Neuronal stem cell (in vitro differentiated cells): ENCODE measurements around the gene GCNA.

Experiments used
- DNase-seq: peaks from one replicate; pipeline ENCODE4 v3.0.0-alpha.2; 2013; ENCODE audit warnings: low spot score
- H2AFZ ChIP-seq: one replicate; pipeline ENCODE4 v1.6.1; 2013; ENCODE audit warnings: mild to moderate bottlenecking, low read length, inconsistent platforms
- H2AK5ac ChIP-seq: 2 replicates; pipeline ENCODE4 v1.6.1; 2013; ENCODE audit warnings: low read depth, mild to moderate bottlenecking, inconsistent platforms, low read length, moderate library complexity, mixed read lengths
- H2BK120ac ChIP-seq: 2 replicates; pipeline ENCODE4 v1.6.1; 2013; ENCODE audit warnings: low read depth, mild to moderate bottlenecking, inconsistent platforms, low read length, moderate library complexity, mixed read lengths
- H2BK12ac ChIP-seq: one replicate; pipeline ENCODE4 v1.6.1; 2013; ENCODE audit warnings: low read length, inconsistent platforms
- H2BK15ac ChIP-seq: 2 replicates; pipeline ENCODE4 v1.6.1; 2013; ENCODE audit warnings: mild to moderate bottlenecking, low read length, inconsistent platforms, mixed read lengths
- H2BK5ac ChIP-seq: one replicate; pipeline ENCODE4 v1.6.1; 2013; ENCODE audit warnings: inconsistent platforms, mild to moderate bottlenecking, low read length, moderate library complexity
- H3K14ac ChIP-seq: one replicate; pipeline ENCODE4 v1.6.1; 2013; ENCODE audit warnings: low read length, inconsistent platforms
- H3K18ac ChIP-seq: 2 replicates; pipeline ENCODE4 v1.6.1; 2013; ENCODE audit warnings: low read length, inconsistent platforms
- H3K23ac ChIP-seq: 2 replicates; pipeline ENCODE4 v1.6.1; 2013; ENCODE audit warnings: low read depth, mild to moderate bottlenecking, mixed read lengths, low read length, inconsistent platforms; ENCODE audit not compliant: poor library complexity
- H3K27ac ChIP-seq: replicated peaks from 3 replicates; pipeline ENCODE4 v1.5.1; 2013; ENCODE audit warnings: low read length, inconsistent platforms
- H3K27me3 ChIP-seq, 3 experiments: 2 replicates each; pipeline ENCODE4 v1.6.1; 2013; ENCODE audit warnings: low read length in 3 of 3, mild to moderate bottlenecking in 2 of 3, inconsistent platforms in 1 of 3, low read depth in 1 of 3, mixed read lengths in 1 of 3, moderate library complexity in 1 of 3; ENCODE audit not compliant: control insufficient read depth in 3 of 3, insufficient read depth in 3 of 3
- H3K36me3 ChIP-seq, 2 donors: replicated peaks in 1 of 2; 2 replicates each; pipeline ENCODE4 v1.6.1; 2013; ENCODE audit warnings: low read length in 2 of 2; ENCODE audit not compliant: control insufficient read depth in 2 of 2, insufficient read depth in 2 of 2
- H3K4ac ChIP-seq: 2 replicates; pipeline ENCODE4 v1.6.1; 2013; ENCODE audit warnings: inconsistent platforms, mild to moderate bottlenecking, low read length, moderate library complexity
- H3K4me1 ChIP-seq, 2 donors: 1 replicate in 1 of 2; 2 replicates in 1 of 2; pipeline ENCODE4 v1.6.1; 2013; ENCODE audit warnings: low read length in 2 of 2, low read depth in 1 of 2; ENCODE audit not compliant: control insufficient read depth in 2 of 2, insufficient read depth in 1 of 2
- H3K4me2 ChIP-seq: one replicate; pipeline ENCODE4 v1.6.1; 2013; ENCODE audit warnings: mild to moderate bottlenecking, low read length, inconsistent platforms; ENCODE audit not compliant: insufficient read depth, poor library complexity, severe bottlenecking
- H3K4me3 ChIP-seq, 2 donors: 2 replicates each; pipeline ENCODE4 v1.5.1; 2013; ENCODE audit warnings: low read length in 2 of 2, mild to moderate bottlenecking in 2 of 2, inconsistent platforms in 1 of 2, moderate library complexity in 1 of 2
- H3K79me1 ChIP-seq: one replicate; pipeline ENCODE4 v1.6.1; 2013; ENCODE audit warnings: low read depth, mild to moderate bottlenecking, inconsistent platforms, low read length, moderate library complexity
- H3K9ac ChIP-seq: one replicate; pipeline ENCODE4 v1.6.1; 2013; ENCODE audit warnings: mild to moderate bottlenecking, low read depth, low read length, inconsistent platforms; ENCODE audit not compliant: poor library complexity
- H3K9me3 ChIP-seq, 2 donors: replicated peaks in 1 of 2; 2 replicates each; pipeline versions ENCODE3 to v1.6.1; 2013; ENCODE audit warnings: low read length in 2 of 2, mild to moderate bottlenecking in 2 of 2, inconsistent platforms in 1 of 2, low read depth in 1 of 2, mixed read lengths in 1 of 2, moderate library complexity in 1 of 2; ENCODE audit not compliant: control insufficient read depth in 2 of 2, insufficient read depth in 1 of 2
- H4K8ac ChIP-seq: one replicate; pipeline ENCODE4 v1.6.1; 2013; ENCODE audit warnings: low read depth, mild to moderate bottlenecking, inconsistent platforms, low read length, moderate library complexity
- H4K91ac ChIP-seq: one replicate; pipeline ENCODE4 v1.6.1; 2013; ENCODE audit warnings: low read length, low read depth, mild to moderate bottlenecking, inconsistent platforms; ENCODE audit not compliant: poor library complexity
- WGBS, 2 donors: extraction: QIAGEN DNeasy Blood & Tissue Kit; methylation state at CpG; one replicate each; pipeline ENCODE4 v1.1.7; 2013; ENCODE audit warnings: missing lambda C conversion rate in 2 of 2, mixed read lengths in 1 of 2; ENCODE audit not compliant: insufficient read length in 2 of 2, insufficient replicate concordance in 1 of 2; ENCODE audit errors: extremely low coverage in 2 of 2; 5-methylcytosine and 5-hydroxymethylcytosine counted together

Gene GCNA

GRCh38 chrX:71617742-71618141 lies 39.5 kb downstream of the GCNA start:
- H3K27me3 ChIP-seq = peaks cover 0 to 7% (median 0%) of the 10 kb centered on the region in 3 experiments
- no peak overlapping the region for H2BK120ac ChIP-seq
- no peak for DNase-seq
- H3K27ac ChIP-seq = no peak overlapping the region
- no peaks in the 10 kb centered on the region for H3K79me1 ChIP-seq
- no peaks in the 10 kb centered on the region for H3K9me3 ChIP-seq
- no CpG with 5 or more reads among the region's 8 CpGs for WGBS, 2 donors
- peaks cover 0 to under 1% of the 10 kb centered on the region in 2 donors for H3K36me3 ChIP-seq
- H3K18ac ChIP-seq = no peak overlapping the region
- no peak overlapping the region for H3K4ac ChIP-seq
- H2AFZ ChIP-seq = no peak overlapping the region
- H3K4me2 ChIP-seq = no peak overlapping the region
- no peak overlapping the region for H2BK15ac ChIP-seq
- H2AK5ac ChIP-seq = no peak overlapping the region
- H3K14ac ChIP-seq = no peak overlapping the region
- no peak overlapping the region for H3K4me3 ChIP-seq
- no peak overlapping the region for H3K9ac ChIP-seq
- no peak overlapping the region for H2BK5ac ChIP-seq
- no peak overlapping the region for H4K8ac ChIP-seq
- no peaks in the 10 kb centered on the region for H3K4me1 ChIP-seq
- no peak overlapping the region for H3K23ac ChIP-seq
- H4K91ac ChIP-seq = no peak overlapping the region
- H2BK12ac ChIP-seq = no peak overlapping the region

- Histone ChIP-seq H4K8ac (no peak within 1 kb of the TSS), H4K91ac (no peak within 1 kb of the TSS), H3K27me3 (peaks cover 0 to 7% (median 0%) of the 10 kb centered on the region in 3 experiments), H2BK120ac (no peak within 1 kb of the TSS), H3K4me2 (no peak within 1 kb of the TSS), H3K9ac (no peak within 1 kb of the TSS), H2BK12ac (no peak within 1 kb of the TSS), H2AFZ (no peak within 1 kb of the TSS), H3K79me1 (no peaks in the 10 kb centered on the region), H2AK5ac (no peak within 1 kb of the TSS), H3K4me3 (no peak within 1 kb of the TSS), H2BK5ac (no peak within 1 kb of the TSS), H3K4ac (no peak within 1 kb of the TSS), H3K36me3 (no peaks in the 10 kb centered on the region), H3K18ac (no peak within 1 kb of the TSS), H3K4me1 (no peaks in the 10 kb centered on the region), H3K14ac (no peak within 1 kb of the TSS), H3K27ac (no peak within 1 kb of the TSS), H3K9me3 (no peaks in the 10 kb centered on the region), H3K23ac (no peak within 1 kb of the TSS), H2BK15ac (no peak within 1 kb of the TSS)
- DNase-seq = no peak
- no CpG with 5 or more reads among the region's 4 CpGs for WGBS, 2 donors
These were observed 40.1 kb downstream of the GCNA start, which contains the start of gene CXCR3 for GRCh38 chrX:71618303-71618721. CXCR3 (minus strand) TSS chrX:71618511; CDS start chrX:71618449, 62 bp downstream.

- no peak overlapping the region for H4K8ac ChIP-seq
- no peak overlapping the region for H3K4me3 ChIP-seq
- H3K27ac ChIP-seq = no peak overlapping the region
- H2BK120ac ChIP-seq = no peak overlapping the region
- H3K4ac ChIP-seq = no peak overlapping the region
- H2AFZ ChIP-seq = no peak overlapping the region
- no peak overlapping the region for H2BK5ac ChIP-seq
- H3K79me1 ChIP-seq = no peaks in the 10 kb centered on the region
- H2AK5ac ChIP-seq = no peak overlapping the region
- no peaks in the 10 kb centered on the region for H3K4me1 ChIP-seq
- H3K14ac ChIP-seq = no peak overlapping the region
- no peaks in the 10 kb centered on the region for H3K36me3 ChIP-seq
- H4K91ac ChIP-seq = no peak overlapping the region
- no peak for DNase-seq
- no peak overlapping the region for H2BK15ac ChIP-seq
- no peak overlapping the region for H3K23ac ChIP-seq
- H3K27me3 ChIP-seq = peaks cover 0 to 7% (median 0%) of the 10 kb centered on the region in 3 experiments
- H3K9ac ChIP-seq = no peak overlapping the region
- no CpG with 5 or more reads among the region's 3 CpGs for WGBS, 2 donors
- H3K4me2 ChIP-seq = no peak overlapping the region
- no peak overlapping the region for H2BK12ac ChIP-seq
- H3K18ac ChIP-seq = no peak overlapping the region
- H3K9me3 ChIP-seq = no peaks in the 10 kb centered on the region
These were observed 40.5 kb downstream of the GCNA start for GRCh38 chrX:71618787-71619186.

GRCh38 chrX:71619193-71619592 lies 41.0 kb downstream of the GCNA start:
- H3K4me1 ChIP-seq = no peaks in the 10 kb centered on the region
- no peak overlapping the region for H2BK12ac ChIP-seq
- H4K91ac ChIP-seq = no peak overlapping the region
- no peak overlapping the region for H2AK5ac ChIP-seq
- H3K9ac ChIP-seq = no peak overlapping the region
- no CpG with 5 or more reads among the region's 8 CpGs for WGBS, 2 donors
- H2BK120ac ChIP-seq = no peak overlapping the region
- H3K23ac ChIP-seq = no peak overlapping the region
- no peaks in the 10 kb centered on the region for H3K79me1 ChIP-seq
- H2AFZ ChIP-seq = no peak overlapping the region
- peaks cover 0 to 7% (median 0%) of the 10 kb centered on the region in 3 experiments for H3K27me3 ChIP-seq
- no peak overlapping the region for H3K14ac ChIP-seq
- no peak overlapping the region for H4K8ac ChIP-seq
- no peaks in the 10 kb centered on the region for H3K36me3 ChIP-seq
- H2BK5ac ChIP-seq = no peak overlapping the region
- no peak overlapping the region for H3K27ac ChIP-seq
- no peak overlapping the region for H3K4me2 ChIP-seq
- H3K18ac ChIP-seq = no peak overlapping the region
- H2BK15ac ChIP-seq = no peak overlapping the region
- DNase-seq = no peak
- no peak overlapping the region for H3K4ac ChIP-seq
- H3K4me3 ChIP-seq = no peak overlapping the region
- H3K9me3 ChIP-seq = no peaks in the 10 kb centered on the region
